Ovary (tissue), 9 donors: Measurements from ENCODE around the gene NAA15. TPM values are rescaled to one million over a fixed set of nuclear protein-coding genes. Genes with fewer than 3 reads are reported as not detected.
A peak's percentile ranks its signal among the peaks of the same experiment; 100 is the strongest.

Experiments
- DNase-seq, 5 donors: peaks; one replicate each; pipeline ENCODE4 v3.0.0-alpha.2; 2019 to 2020
- H3K27ac ChIP-seq, 2 donors: fragments of 200-600 bp; one replicate each; pipeline versions ENCODE4 v1.5.1 to v1.8.0; 2019 to 2022
- H3K27me3 ChIP-seq: fragments of 200-600 bp; one replicate; pipeline ENCODE4 v1.8.0; 2022
- H3K36me3 ChIP-seq: fragments of 200-600 bp; sonication (generic); one replicate; pipeline ENCODE4 v1.5.1; 2019
- H3K4me1 ChIP-seq: one replicate; pipeline ENCODE4 v1.8.1; 2013; ENCODE audit warnings: mild to moderate bottlenecking, moderate library complexity; ENCODE audit not compliant: insufficient read depth
- H3K4me3 ChIP-seq: fragments of 200-600 bp; sonication (generic); one replicate; pipeline ENCODE4 v1.5.1; 2017
- H3K9me3 ChIP-seq, 2 donors: fragments of 200-600 bp in 1 of 2; sonication (generic) in 1 of 2; one replicate each; pipeline versions ENCODE4 v1.5.1 to v1.8.1; 2013 to 2019; ENCODE audit warnings: mild to moderate bottlenecking in 1 of 2, moderate library complexity in 1 of 2
- EP300 ChIP-seq: sonication (generic); formaldehyde crosslinking; IDR thresholded peaks from one replicate; pipeline ENCODE4 v1.6.1; 2017; ENCODE audit warnings: antibody characterized with exemption
- POLR2A ChIP-seq: fragments of 450-650 bp; IDR thresholded peaks from one replicate; pipeline ENCODE4 v1.6.1; 2017; ENCODE audit warnings: antibody characterized with exemption, mild to moderate bottlenecking, moderate library complexity
- WGBS, 3 donors: extraction: QIAGEN DNeasy Blood & Tissue Kit in 1 of 3; methylation state at CpG; one replicate each; pipeline versions ENCODE4 v1.1.5 to v1.1.7; 2013 to 2017; 5-methylcytosine and 5-hydroxymethylcytosine counted together
- intact Hi-C, 4 donors: fragments of 100-400 bp; cut with DNase I; formaldehyde crosslinking; loops; one replicate each; pipeline versions ENCODE4 v1.11.0 to v1.15.1; 2022 to 2023
- polyA plus RNA-seq, 2 donors: library from polyadenylated mRNA; stranded (reverse); fragments of 200-250 nt in 1 of 2; fragments of 350-450 nt in 1 of 2; fragmentation: Illumina TruSeq in 1 of 2; extraction: RNeasy Lipid Tissue Mini Kit (QIAGEN cat#74804) in 1 of 2; gene quantifications; one replicate each; pipeline ENCODE4 v1.2.3, GENCODE V29; 2013 to 2014
- total RNA-seq, 7 donors: library from RNA; depleted of rRNA in 2 of 7; stranded (reverse); fragments of >200 nt in 2 of 7; fragmentation: NEBNext Ultra II Directional in 3 of 7; extraction: Animal tissue kit (Norgen Biotek cat#: 25700) in 3 of 7; gene quantifications; one replicate each; pipeline versions ENCODE4 v1.1.0 to v1.2.4, GENCODE V29; 2016 to 2023
- TF ChIP-seq, protein P1 (sequence below), 3 donors: fragments of 450-650 bp in 2 of 3; fragments of 200-600 bp in 1 of 3; IDR thresholded peaks; one replicate each; pipeline versions ENCODE4 v1.5.1 to v1.8.0; 2016 to 2022; ENCODE audit warnings: antibody characterized with exemption in 3 of 3, mild to moderate bottlenecking in 1 of 3
- donor health status: DM: no; HTN: no; CAD: no; lungs with moderate emphysema.
- donor health status: DM: no; HTN: no; CAD: no.
- donor health status: Bipolar disorder and iron deficiency.
- donor health status: DM: yes; HTN: yes; CAD: no.
- donor health status: DM: no; HTN: no; CAD: no.
- donor health status: DM: yes; HTN: yes; CAD: no.

Gene NAA15
- total and polyA plus RNA-seq, 9 donors = 7.1 to 50.8 (median 35.2) TPM

DNA sequence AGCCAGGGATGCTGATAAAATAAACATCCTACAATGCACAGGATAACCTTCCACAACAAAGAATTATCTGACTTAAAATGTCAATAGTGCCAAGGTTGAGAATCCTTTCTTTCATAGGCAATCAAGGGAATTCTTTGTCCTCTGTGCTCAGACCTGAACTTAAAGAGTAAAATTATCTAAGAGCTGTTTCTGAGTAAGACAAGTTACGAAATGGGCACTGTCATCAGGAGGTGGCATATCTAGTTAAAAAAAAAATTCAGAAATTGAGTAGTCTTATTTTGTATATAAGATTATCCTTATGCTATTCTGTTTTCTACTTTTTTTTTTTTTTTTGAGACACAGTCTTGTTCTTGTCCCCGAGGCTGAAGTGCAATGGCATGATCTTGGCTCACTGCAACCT, 149.3 kb downstream of the NAA15 start:
- Histone ChIP-seq H3K4me1 (peaks cover 2% of the 10 kb centered on the region), H3K9me3 (no peaks in the 10 kb centered on the region), H3K36me3 (no peaks in the 10 kb centered on the region), H3K4me3 (no peak overlapping the region), H3K27ac (no peak overlapping the region), H3K27me3 (no peaks in the 10 kb centered on the region)
- TF ChIP-seq, protein P1, sequence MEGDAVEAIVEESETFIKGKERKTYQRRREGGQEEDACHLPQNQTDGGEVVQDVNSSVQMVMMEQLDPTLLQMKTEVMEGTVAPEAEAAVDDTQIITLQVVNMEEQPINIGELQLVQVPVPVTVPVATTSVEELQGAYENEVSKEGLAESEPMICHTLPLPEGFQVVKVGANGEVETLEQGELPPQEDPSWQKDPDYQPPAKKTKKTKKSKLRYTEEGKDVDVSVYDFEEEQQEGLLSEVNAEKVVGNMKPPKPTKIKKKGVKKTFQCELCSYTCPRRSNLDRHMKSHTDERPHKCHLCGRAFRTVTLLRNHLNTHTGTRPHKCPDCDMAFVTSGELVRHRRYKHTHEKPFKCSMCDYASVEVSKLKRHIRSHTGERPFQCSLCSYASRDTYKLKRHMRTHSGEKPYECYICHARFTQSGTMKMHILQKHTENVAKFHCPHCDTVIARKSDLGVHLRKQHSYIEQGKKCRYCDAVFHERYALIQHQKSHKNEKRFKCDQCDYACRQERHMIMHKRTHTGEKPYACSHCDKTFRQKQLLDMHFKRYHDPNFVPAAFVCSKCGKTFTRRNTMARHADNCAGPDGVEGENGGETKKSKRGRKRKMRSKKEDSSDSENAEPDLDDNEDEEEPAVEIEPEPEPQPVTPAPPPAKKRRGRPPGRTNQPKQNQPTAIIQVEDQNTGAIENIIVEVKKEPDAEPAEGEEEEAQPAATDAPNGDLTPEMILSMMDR (IDR thresholded peaks at IDR 0.05) = no peak
- TF ChIP-seq POLR2A = no peak
- TF ChIP-seq EP300 = no peak
- DNase-seq = no peak
- 94 to 97% (median 95%) methylated on average over 2 of the region's 2 CpGs for WGBS, 3 donors
- intact Hi-C loops = loop anchor here in 1 of 4 donors (5.0 to 10.0 kb wide), 2 partner anchors 146 to 273 kb away; partner anchors contain the start of genes ELF2, NAA15 and NDUFC1

DNA sequence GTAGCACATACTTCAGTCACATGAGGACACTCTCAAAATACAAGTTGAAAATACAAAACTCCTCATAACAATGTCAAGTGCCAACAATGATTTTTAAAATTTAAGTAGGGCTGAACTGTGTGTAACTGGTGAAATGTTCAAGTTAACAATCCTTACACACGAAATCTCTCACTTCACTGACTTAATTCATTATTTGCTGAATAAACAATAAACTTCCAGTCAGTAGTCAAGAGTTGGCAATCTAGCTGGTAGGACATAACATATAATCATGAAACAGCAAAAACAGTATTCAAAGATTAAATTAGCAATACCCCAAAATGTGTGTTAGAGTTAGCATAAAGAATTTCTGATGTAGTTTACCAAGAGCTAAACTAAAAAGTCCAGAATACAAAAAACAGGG, 150.7 kb downstream of the NAA15 start:
- intact Hi-C loops = loop anchor here in 1 of 4 donors (5.0 to 10.0 kb wide), 2 partner anchors 147 to 275 kb away; partner anchors contain the start of genes ELF2, NAA15 and NDUFC1
- DNase-seq = no peak
- TF ChIP-seq, protein P1 (IDR thresholded peaks at IDR 0.05) = no peak
- no peaks in the 10 kb centered on the region for H3K27me3 ChIP-seq
- H3K27ac ChIP-seq = no peak overlapping the region
- no peak overlapping the region for H3K4me3 ChIP-seq
- H3K9me3 ChIP-seq = no peaks in the 10 kb centered on the region
- H3K36me3 ChIP-seq = no peaks in the 10 kb centered on the region
- H3K4me1 ChIP-seq = peaks cover 7% of the 10 kb centered on the region
- WGBS, 3 donors = 88 to 98% (median 90%) methylated on average over 1 of the region's 1 CpG

DNA sequence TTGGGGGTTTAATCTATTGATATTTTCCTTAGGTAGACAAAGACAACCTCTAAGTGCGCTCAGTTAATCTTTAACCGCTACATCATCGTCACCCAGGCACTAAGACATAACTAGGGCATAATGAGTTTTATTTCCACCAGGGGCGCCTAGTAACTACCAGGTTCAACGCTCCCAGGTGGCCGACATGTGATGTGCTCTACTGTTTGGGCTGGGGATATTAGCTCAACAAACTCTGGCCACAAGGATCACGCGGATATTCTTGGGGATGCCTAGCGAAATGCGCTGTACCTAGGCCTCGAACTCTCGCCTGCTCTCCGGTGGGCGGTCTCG, 151.7 kb downstream of the NAA15 start:
- Histone ChIP-seq H3K9me3 (no peaks in the 10 kb centered on the region), H3K4me1 (peaks cover 7% of the 10 kb centered on the region), H3K27ac (peak overlapping the region; percentile 94 to 95), H3K27me3 (no peaks in the 10 kb centered on the region), H3K4me3 (peak overlapping the region; percentile 94), H3K36me3 (no peaks in the 10 kb centered on the region)
- no peak for DNase-seq
- WGBS, 3 donors = 1 to 2% (median 1%) methylated on average over 15 of the region's 15 CpGs
- TF ChIP-seq POLR2A = no peak
- TF ChIP-seq, protein P1 (IDR thresholded peaks at IDR 0.05) = peak in 1 of 3 donors; percentile 62
- intact Hi-C loops = loop anchor here in 1 of 4 donors (5.0 to 10.0 kb wide), 2 partner anchors 148 to 276 kb away; partner anchors contain the start of genes ELF2, NAA15 and NDUFC1

DNA sequence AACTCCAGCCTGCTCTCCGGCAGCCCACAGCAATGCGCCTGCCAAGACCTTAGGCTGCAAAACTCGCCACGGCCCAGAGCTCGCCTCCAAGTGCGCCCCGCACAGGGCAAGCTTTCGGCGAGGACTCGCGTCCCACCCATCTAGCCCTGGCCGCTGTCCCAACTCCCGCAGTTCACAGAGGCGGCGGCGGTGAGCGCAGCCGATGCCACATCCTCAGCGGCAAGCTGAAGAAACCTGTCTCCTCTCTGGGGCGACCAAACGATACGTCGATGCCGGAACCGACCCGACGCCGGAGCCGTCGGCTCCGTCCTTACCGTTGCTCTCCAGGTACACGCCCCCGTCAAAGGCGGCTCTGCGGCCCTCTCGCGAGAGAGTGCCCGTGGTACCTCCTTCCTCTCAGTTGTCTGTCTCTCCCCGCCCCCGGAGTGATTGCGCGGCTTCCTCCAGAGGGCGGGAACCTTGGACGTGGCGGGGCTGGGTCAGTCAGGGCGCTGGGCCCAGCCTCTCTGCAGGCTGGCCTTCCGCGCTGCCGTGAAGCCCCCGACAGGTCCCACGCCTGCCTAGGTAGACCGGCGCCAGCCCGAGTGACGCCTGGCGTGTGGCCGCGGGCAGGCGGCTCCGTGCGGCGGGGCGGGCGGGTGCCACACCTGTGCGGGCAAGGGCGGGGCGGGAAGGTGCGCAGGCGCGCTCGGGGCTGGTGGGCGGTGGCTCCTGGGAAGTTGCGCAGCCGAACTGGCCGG, 152.2 kb downstream of the NAA15 start:
- Histone ChIP-seq H3K9me3 (no peaks in the 10 kb centered on the region), H3K4me3 (peak overlapping the region; percentile 94), H3K4me1 (peaks cover 7% of the 10 kb centered on the region), H3K27ac (peak overlapping the region; percentile 94 to 95), H3K27me3 (no peaks in the 10 kb centered on the region), H3K36me3 (no peaks in the 10 kb centered on the region)
- intact Hi-C loops = loop anchor here in 1 of 4 donors (5.0 to 10.0 kb wide), 2 partner anchors 149 to 276 kb away; partner anchors contain the start of genes ELF2, NAA15 and NDUFC1
- peak; percentile 97 to 99 (median 98) for DNase-seq
- peak; percentile 75 for TF ChIP-seq POLR2A
- TF ChIP-seq EP300 = no peak
- TF ChIP-seq, protein P1 (IDR thresholded peaks at IDR 0.05) = no peak
- 0 to 1% (median 1%) methylated on average over 48 to 76 of the region's 76 CpGs for WGBS, 3 donors
